Right lung (tissue), 10 donors: Measurements from ENCODE around the gene CBL. TPM values are rescaled to one million over a fixed set of nuclear protein-coding genes. Genes with fewer than 3 reads are reported as not detected.
"Not testable (repeated sequence)": the region's sequence is repeated elsewhere in the genome, so short reads cannot be mapped to it uniquely, and the experiment has no call there.

Experiments
- DNase-seq, 2 donors: peaks; one replicate each; pipeline ENCODE4 v3.0.0-alpha.2; 2013
- long read RNA-seq, 8 donors: transcript quantifications; one replicate each; lab custom pipeline, GENCODE V29; 2026
- polyA plus RNA-seq, 5 donors: library from polyadenylated mRNA; unstranded; fragments of 120-200 nt; gene quantifications; one replicate each; pipeline versions ENCODE4 v1.2.1 to v1.2.3, GENCODE V29; 2013; ENCODE audit warnings: inconsistent platforms in 1 of 5, low replicate concordance in 1 of 5; ENCODE audit not compliant: insufficient read length in 5 of 5, insufficient read depth in 1 of 5

The CBL gene
- polyA plus RNA-seq = 10 to 100 TPM; 16.1 to 22.8 (median 20.5) TPM
- long read RNA-seq, donor 1, partial matches to known transcripts = 28 of 42 reads
- long read RNA-seq, donor 1, other reads (novel, unspliced or antisense) = 14 of 42 reads
- long read RNA-seq, donor 2, full-length matches to known transcripts = 1 of 25 reads
- long read RNA-seq, donor 2, partial matches to known transcripts = 24 of 25 reads
- long read RNA-seq, donor 2, other reads (novel, unspliced or antisense) = 0 of 25 reads
- long read RNA-seq, donor 3, partial matches to known transcripts = 51 of 61 reads
- long read RNA-seq, donor 3, other reads (novel, unspliced or antisense) = 10 of 61 reads
- long read RNA-seq, donor 4, partial matches to known transcripts = 31 of 31 reads
- long read RNA-seq, donor 4, other reads (novel, unspliced or antisense) = 0 of 31 reads
- long read RNA-seq, donor 5 = 0 reads
- long read RNA-seq, donor 6, full-length matches to known transcripts = 2 of 53 reads
- long read RNA-seq, donor 6, partial matches to known transcripts = 29 of 53 reads
- long read RNA-seq, donor 6, other reads (novel, unspliced or antisense) = 22 of 53 reads
- long read RNA-seq, donor 7, partial matches to known transcripts = 88 of 88 reads
- long read RNA-seq, donor 7, other reads (novel, unspliced or antisense) = 0 of 88 reads
- long read RNA-seq, donor 8 = 0 reads

- peak; percentile 92 to 95 for DNase-seq
These were observed at the start of gene CBL for GRCh38 chr11:119205574-119206510. CBL (plus strand) TSS chr11:119206339; CDS start chr11:119206418, 79 bp downstream.

- no peak for DNase-seq
These were observed 49.6 kb upstream of the CBL start for GRCh38 chr11:119156496-119156895.

- DNase-seq = no peak
These were observed 49.1 kb upstream of the CBL start for GRCh38 chr11:119157063-119157462.

GRCh38 chr11:119158467-119158866 is 47.7 kb upstream of the CBL start:
- no peak for DNase-seq

- no peak for DNase-seq
These were observed 46.0 kb upstream of the CBL start for GRCh38 chr11:119160151-119160550.

- DNase-seq = no peak
These were observed 44.3 kb upstream of the CBL start for GRCh38 chr11:119161871-119162270.

GRCh38 chr11:119166368-119167076 is 39.6 kb upstream of the CBL start:
- no peak for DNase-seq

GRCh38 chr11:119167077-119167458 is 39.1 kb upstream of the CBL start:
- not testable (repeated sequence) for DNase-seq

- DNase-seq = no peak
These were observed 38.2 kb upstream of the CBL start for GRCh38 chr11:119167933-119168332.

- DNase-seq = peak; percentile 82
These were observed 37.5 kb upstream of the CBL start, which contains the start of gene NLRX1 for GRCh38 chr11:119168471-119169281. NLRX1 (plus strand) TSS chr11:119168725; CDS start chr11:119171404, 2,679 bp downstream.

- DNase-seq = peak; percentile 35 to 43
These were observed 36.8 kb upstream of the CBL start for GRCh38 chr11:119169282-119169719.

GRCh38 chr11:119172513-119172912 is 33.6 kb upstream of the CBL start:
- no peak for DNase-seq

GRCh38 chr11:119173453-119173852 is 32.7 kb upstream of the CBL start:
- DNase-seq = no peak

GRCh38 chr11:119175493-119176077 is 30.6 kb upstream of the CBL start:
- DNase-seq = no peak

- no peak for DNase-seq
These were observed 27.9 kb upstream of the CBL start for GRCh38 chr11:119178166-119178680.

GRCh38 chr11:119179342-119179741 is 26.8 kb upstream of the CBL start:
- no peak for DNase-seq

- DNase-seq = no peak
These were observed 26.2 kb upstream of the CBL start for GRCh38 chr11:119179983-119180382.

- no peak for DNase-seq
These were observed 25.1 kb upstream of the CBL start for GRCh38 chr11:119180729-119181676.
